ENCODE results near the gene RPA4.
"Not testable (repeated sequence)": the region's sequence is repeated elsewhere in the genome, so short reads cannot be mapped to it uniquely, and the experiment has no call there.

DNA sequence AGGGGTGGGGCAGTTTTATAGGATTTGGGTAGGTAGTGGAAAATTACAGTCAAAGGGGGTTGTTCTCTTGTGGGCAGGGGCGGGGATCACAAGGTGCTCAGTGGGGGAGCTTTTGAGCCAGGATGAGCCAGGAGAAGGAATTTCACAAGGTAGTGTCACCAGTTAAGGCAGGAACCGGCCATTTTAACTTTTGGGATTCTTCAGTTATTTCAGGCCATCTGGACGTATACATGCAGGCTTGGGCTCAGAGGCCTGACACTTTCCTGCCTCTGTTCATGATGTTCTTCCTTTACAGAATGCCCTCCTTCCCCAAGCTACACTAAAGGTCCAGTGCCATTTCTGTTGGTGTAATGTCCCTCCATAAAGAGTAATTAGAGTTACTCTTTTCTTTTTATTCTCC lies 41.8 kb upstream of the RPA4 start:
- TF ChIP-seq, protein P1, sequence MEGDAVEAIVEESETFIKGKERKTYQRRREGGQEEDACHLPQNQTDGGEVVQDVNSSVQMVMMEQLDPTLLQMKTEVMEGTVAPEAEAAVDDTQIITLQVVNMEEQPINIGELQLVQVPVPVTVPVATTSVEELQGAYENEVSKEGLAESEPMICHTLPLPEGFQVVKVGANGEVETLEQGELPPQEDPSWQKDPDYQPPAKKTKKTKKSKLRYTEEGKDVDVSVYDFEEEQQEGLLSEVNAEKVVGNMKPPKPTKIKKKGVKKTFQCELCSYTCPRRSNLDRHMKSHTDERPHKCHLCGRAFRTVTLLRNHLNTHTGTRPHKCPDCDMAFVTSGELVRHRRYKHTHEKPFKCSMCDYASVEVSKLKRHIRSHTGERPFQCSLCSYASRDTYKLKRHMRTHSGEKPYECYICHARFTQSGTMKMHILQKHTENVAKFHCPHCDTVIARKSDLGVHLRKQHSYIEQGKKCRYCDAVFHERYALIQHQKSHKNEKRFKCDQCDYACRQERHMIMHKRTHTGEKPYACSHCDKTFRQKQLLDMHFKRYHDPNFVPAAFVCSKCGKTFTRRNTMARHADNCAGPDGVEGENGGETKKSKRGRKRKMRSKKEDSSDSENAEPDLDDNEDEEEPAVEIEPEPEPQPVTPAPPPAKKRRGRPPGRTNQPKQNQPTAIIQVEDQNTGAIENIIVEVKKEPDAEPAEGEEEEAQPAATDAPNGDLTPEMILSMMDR (conservative IDR thresholded peaks at IDR 0.05; ENCODE audit: low read length), result not testable (repeated sequence)
- TF ChIP-seq EZH2phosphoT487 (IDR thresholded peaks at IDR 0.05; ENCODE audit: borderline replicate concordance), result not testable (repeated sequence)
